ENCODE results near the gene DCAF5.

DNA sequence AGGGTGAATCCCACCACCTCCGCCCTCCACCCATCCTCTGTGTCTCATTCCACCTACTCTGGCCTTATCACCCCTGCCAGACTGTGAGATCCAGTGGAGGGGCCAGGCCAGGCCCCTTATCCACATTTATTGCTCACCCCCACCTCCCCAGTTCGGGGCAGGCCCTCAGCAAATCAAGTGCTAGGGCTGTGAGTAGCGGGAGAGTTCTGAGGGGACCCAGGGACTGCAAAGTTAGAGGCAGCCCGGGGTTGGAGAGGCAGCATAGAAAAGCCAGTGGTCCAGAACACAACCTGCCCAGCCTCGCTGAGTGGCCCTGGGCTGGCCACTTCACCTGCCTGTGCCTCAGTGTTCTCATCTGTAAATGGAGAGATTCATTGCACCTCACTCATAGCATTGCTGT is 146.6 kb downstream of the DCAF5 start:
- no peak for TF ChIP-seq POLR2A (IDR thresholded peaks at IDR 0.05)
- TF ChIP-seq CTCF (IDR thresholded peaks at IDR 0.05) = no peak
